Stromal cell of bone marrow (primary cell): ENCODE results near the gene ZNF195.
"Not testable (repeated sequence)": the region's sequence is repeated elsewhere in the genome, so short reads cannot be mapped to it uniquely, and the experiment has no call there.

Experiments used
- DNase-seq: peaks from one replicate; pipeline ENCODE4 v3.0.0-alpha.2; 2012; ENCODE audit warnings: low read depth

ZNF195 gene

GRCh38 chr11:3402181-3402860, 23.4 kb upstream of the ZNF195 start:
- DNase-seq: not testable (repeated sequence)

- not testable (repeated sequence) for DNase-seq
These were observed 22.1 kb upstream of the ZNF195 start for GRCh38 chr11:3401052-3401451.

DNA sequence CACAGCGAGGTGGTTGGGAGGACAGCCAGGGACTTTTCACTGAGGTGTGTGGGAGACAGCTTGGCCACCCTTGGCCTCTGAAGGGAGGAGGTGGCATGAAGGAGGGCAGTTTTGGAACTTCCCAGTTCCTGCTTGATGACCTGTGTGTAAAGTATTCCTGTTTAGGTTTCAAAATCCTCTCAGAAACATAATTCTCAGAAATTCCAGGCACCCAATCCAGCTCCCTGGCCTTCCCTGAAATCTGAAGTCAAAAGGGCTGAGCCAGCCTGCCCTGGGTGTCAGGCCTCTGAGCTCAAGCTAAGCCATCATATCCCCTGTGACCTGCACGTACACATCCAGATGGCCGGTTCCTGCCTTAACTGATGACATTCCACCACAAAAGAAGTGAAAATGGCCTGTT, 19.6 kb upstream of the ZNF195 start:
- not testable (repeated sequence) for DNase-seq

DNA sequence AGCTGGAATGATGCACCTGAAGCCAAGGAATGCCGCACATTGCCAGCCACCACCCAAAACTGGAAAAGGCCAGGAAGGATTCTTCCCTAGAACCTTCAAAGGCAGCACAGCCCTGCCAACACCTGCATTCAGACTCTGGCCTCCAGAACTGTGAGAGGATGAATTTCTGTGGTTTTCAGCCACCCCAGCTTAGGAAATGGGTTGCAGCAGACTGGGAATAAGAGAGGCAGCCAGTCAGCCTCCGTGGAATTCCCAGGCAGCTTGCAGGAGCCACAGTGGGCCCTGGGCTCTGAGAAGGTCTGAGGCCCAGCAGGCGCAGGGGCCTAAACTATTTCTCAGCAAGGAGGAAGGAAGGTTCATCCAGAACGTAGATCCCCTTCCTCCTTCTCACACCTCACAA, 19.2 kb upstream of the ZNF195 start:
- not testable (repeated sequence) for DNase-seq

- not testable (repeated sequence) for DNase-seq
These were observed 18.3 kb upstream of the ZNF195 start for GRCh38 chr11:3397210-3397609.

- not testable (repeated sequence) for DNase-seq
These were observed 16.5 kb upstream of the ZNF195 start for GRCh38 chr11:3395468-3395867.

DNA sequence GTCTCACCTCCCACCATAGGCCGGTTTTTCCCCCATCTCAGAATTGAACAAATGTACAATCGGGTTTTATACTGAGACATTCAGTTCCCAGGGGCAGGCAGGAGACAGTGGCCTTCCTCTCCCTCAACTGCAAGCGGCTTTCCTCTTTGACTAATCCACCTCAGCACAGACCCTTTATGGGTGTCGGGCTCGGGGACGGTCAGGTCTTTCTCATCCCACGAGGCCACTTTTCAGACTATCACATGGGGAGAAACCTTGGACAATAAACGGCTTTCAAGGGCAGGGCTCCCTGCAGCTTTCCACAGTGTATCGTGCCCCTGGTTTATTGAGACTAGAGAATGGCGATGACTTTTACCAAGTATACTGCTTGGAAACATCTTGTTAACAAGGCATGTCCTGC, 16.0 kb upstream of the ZNF195 start:
- not testable (repeated sequence) for DNase-seq

DNA sequence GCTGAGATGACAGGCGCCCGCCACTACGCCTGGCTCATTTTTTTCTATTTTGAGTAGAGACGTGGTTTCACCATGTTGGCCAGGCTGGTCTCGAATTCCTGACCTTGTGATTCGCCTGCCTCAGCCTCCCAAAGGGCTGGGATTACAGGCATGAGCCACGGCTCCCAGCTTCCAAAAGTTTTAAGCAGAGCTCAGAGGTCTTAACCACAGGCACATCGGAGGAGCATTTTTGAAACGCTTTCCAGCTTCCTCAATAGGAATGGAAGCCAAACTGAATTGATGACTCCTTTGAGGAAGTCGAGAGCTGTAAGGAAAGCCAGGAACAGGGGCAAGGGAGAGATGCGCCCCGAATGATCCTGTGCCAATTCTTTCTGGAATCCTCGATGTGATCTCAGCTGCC, 14.5 kb upstream of the ZNF195 start:
- peak; percentile 76 for DNase-seq

DNA sequence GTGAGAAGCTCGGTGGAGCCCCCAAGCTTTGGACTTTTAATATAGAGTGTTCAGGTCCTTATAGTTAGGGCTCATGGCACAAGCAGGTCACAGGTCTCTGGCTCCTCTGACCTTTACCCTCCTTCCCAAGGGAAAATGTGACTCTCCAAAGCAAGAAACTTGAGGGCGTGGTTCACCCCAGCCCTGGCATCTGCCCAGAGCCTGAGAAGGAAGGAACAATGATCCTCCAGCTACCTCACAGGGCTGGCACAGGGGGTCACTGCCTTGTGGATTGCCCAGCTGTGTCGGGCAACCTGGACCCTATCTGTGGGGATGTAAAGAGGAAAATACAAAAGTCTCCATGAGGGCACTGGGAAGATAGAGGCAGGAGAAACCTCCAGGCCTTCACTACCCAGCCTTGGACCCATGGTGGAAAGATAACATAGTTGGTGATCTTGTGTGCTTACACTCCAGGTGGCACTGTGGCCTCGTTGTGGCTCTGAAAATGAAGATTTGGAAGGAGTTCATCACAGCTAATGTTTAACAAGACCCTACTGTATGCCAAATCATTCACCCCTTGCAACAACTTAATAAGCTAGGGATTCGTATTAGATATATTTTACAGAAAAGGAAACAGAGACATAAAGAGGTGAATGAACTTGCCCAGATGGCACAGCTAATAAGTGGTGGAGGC, 3.8 kb upstream of the ZNF195 start:
- DNase-seq: no peak

- DNase-seq: no peak
These were observed 2.8 kb upstream of the ZNF195 start for GRCh38 chr11:3381794-3382193.

- no peak for DNase-seq
These were observed 2.0 kb upstream of the ZNF195 start for GRCh38 chr11:3380706-3381545.

GRCh38 chr11:3375552-3375951, 3.4 kb downstream of the ZNF195 start:
- DNase-seq: no peak

- DNase-seq: no peak
These were observed 8.6 kb downstream of the ZNF195 start for GRCh38 chr11:3370311-3370870.

- no peak for DNase-seq
These were observed 9.6 kb downstream of the ZNF195 start for GRCh38 chr11:3369366-3369765.

GRCh38 chr11:3368199-3368598, 10.7 kb downstream of the ZNF195 start:
- no peak for DNase-seq

- DNase-seq: no peak
These were observed 11.7 kb downstream of the ZNF195 start for GRCh38 chr11:3367221-3367620.

DNA sequence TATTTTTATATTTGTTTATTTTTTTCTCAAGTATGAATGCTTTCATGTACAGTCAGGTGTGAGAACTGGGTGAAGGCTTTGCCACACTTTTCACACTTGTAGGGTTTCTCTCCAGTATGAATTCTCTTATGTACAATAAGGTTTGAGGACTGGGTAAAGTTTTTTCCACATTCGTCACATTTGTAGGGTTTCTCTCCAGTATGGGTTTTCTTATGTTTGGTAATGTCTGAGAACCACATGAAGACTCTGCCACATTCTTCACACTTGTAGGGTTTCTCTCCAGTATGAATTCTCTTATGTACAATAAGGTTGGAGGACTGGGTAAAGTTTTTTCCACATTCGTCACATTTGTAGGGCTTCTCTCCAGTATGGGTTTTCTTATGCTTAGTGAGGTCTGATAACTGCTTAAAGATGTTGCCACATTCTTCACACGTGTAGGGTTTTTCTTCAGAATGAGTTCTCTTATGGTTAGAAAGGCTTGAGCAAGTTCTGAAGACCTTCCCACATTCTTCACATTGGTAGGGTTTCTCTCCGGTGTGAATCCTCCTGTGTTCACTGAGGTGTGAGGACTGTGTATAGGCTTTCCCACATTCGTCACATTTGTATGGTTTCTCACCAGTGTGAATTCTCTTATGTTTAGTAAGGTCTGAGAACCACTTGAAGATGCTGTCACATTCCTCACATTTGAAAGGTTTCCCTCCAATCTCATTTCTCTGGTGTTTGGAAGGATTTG, 19.7 kb downstream of the ZNF195 start:
- DNase-seq: no peak

- no peak for DNase-seq
These were observed 20.8 kb downstream of the ZNF195 start for GRCh38 chr11:3357994-3358676.

GRCh38 chr11:3357302-3357701, 21.6 kb downstream of the ZNF195 start:
- DNase-seq: no peak

- DNase-seq: no peak
These were observed 22.1 kb downstream of the ZNF195 start for GRCh38 chr11:3356858-3357257.

DNA sequence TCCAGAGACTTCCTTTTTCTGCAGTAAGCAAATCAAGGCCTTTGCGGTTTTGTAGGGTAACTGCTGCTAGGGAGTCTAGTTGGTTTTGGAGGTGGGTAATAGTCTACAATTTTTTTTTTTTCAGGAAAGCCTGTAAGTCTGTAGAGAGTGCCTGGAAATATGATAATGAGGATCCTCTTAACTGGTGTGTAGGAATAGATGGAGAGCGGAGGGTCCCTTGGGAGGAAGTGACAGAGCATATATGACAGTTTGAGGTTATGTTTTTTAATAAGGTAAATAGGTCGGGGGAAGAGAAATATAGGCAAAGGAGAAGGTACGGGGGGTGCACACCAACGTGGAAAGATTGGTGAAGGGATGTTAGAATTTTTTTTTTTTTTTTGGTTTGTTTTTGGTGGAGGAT, 25.9 kb downstream of the ZNF195 start:
- no peak for DNase-seq
